Activated CD4-positive, alpha-beta T cell treated with anti-CD3 and anti-CD28 coated beads for 36 hours (primary cell): Measurements from ENCODE around the gene NOM1. TPM values are rescaled to one million over a fixed set of nuclear protein-coding genes. Genes with fewer than 3 reads are reported as not detected.
"Not testable (repeated sequence)": the region's sequence is repeated elsewhere in the genome, so short reads cannot be mapped to it uniquely, and the experiment has no call there.

Experiments used
- ATAC-seq: fragments of 200-7000 bp; cut with Tn5 transposase; one replicate; pipeline ENCODE4 v1.10.0; 2021; ENCODE audit warnings: mild to moderate bottlenecking, moderate library complexity
- CTCF ChIA-PET: fragments of 350-600 bp; sonication (Branson Sonifier 250); formaldehyde crosslinking; loops from one replicate; lab custom pipeline; 2021; ENCODE audit warnings: antibody characterized with exemption; lab: Charles Lee
- POLR2A ChIA-PET: fragments of 350-600 bp; sonication (Branson Sonifier 250); formaldehyde crosslinking; loops from one replicate; lab custom pipeline; 2021; ENCODE audit warnings: antibody characterized with exemption, inconsistent platforms; lab: Charles Lee
- DNase-seq: peaks from one replicate; pipeline ENCODE4 v3.0.0-alpha.2; 2020
- H3K27ac Mint-ChIP-seq: one replicate; pipeline ENCODE4 v1.8.0; 2021; ENCODE audit warnings: mixed read lengths
- H3K27me3 Mint-ChIP-seq: one replicate; pipeline ENCODE4 v1.8.0; 2021; ENCODE audit warnings: mixed read lengths
- H3K36me3 Mint-ChIP-seq: one replicate; pipeline ENCODE4 v1.8.0; 2021; ENCODE audit warnings: low read depth, mixed read lengths
- H3K4me1 Mint-ChIP-seq: one replicate; pipeline ENCODE4 v1.8.0; 2021; ENCODE audit warnings: mixed read lengths
- H3K4me3 Mint-ChIP-seq: one replicate; pipeline ENCODE4 v1.8.0; 2021; ENCODE audit warnings: mild to moderate bottlenecking, moderate library complexity, mixed read lengths
- H3K9me3 Mint-ChIP-seq: one replicate; pipeline ENCODE4 v1.8.0; 2021; ENCODE audit warnings: low read depth, mixed read lengths
- intact Hi-C, 2 experiments: fragments of 100-400 bp; cut with DNase I in 1 of 2; cut with micrococcal nuclease in 1 of 2; formaldehyde crosslinking; loops; one replicate each; pipeline versions ENCODE4 v1.14.2 to v1.15.1; 2022 to 2024; cut with DNase I, micrococcal nuclease
- total RNA-seq, 2 experiments: library from RNA; stranded (reverse); gene quantifications; one replicate each; pipeline ENCODE4 v1.2.3, GENCODE V29; 2021

The NOM1 gene
- total RNA-seq, 2 experiments from 2014 or later = 27.3 to 32.1 TPM

DNA sequence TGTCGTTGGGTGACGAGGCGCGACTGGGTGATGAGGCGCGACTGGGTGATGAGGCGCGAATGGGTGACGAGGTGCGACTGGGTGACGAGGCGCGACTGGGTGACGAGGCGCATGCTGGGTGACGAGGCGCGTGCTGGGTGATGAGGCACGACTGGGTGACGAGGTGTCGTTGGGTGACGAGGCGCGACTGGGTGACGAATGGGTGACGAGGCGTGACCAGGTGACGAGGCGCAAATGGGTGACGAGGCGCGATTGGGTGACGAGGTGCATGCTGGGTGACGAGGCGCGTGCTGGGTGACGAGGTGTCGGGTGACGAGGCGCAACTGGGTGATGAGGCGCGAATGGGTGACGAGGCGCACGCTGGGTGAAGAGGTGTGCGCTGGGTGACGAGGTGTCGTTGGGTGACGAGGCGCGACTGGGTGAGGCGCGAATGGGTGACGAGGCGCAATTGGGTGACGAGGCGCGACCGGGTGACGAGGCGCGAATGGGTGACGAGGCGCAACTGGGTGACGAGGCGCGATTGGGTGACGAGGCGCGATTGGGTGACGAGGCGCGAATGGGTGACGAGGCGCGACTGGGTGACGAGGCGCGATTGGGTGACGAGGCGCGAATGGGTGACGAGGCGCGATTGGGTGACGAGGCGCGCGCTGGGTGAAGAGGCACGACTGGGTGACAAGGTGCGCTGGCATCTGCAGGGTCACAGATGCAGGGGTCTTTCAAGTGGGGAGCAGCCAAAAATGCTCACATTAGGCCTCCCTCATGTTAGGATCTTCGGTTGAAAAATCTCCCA lies 7.9 kb upstream of the NOM1 start:
- ATAC-seq (no peak), DNase-seq (no peak)
- H3K4me3 Mint-ChIP-seq = no peak overlapping the region
- ChIA-PET CTCF (no interaction called here), POLR2A (no interaction called here)
- H3K9me3 Mint-ChIP-seq = peaks cover 7% of the 10 kb centered on the region
- peaks cover 25% of the 10 kb centered on the region for H3K27me3 Mint-ChIP-seq
- intact Hi-C loops = no loop called here
- H3K36me3 Mint-ChIP-seq = peaks cover 6% of the 10 kb centered on the region
- no peaks in the 10 kb centered on the region for H3K4me1 Mint-ChIP-seq
- no peak overlapping the region for H3K27ac Mint-ChIP-seq

DNA sequence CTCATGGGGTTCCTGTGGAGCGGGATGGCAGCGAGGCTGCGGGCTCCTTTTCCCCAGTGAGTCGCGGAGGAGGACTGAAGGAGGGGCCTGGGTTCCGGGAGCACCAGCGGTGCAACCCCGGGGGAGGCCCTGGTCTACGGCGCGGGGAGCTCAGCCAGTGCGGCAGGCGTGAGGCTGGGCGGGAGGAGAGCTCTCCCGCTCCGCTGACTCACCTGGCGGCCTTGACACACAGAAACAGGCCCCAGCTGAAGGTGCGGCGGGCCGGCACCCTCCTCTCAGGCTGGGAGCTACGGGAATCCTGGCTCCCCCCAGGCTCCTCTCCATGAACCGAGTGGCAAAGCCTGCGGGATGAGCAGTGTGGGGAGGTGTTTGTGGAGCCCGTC lies 6.8 kb upstream of the NOM1 start:
- ATAC-seq (peak; percentile 74), DNase-seq (peak; percentile 56)
- intact Hi-C loops = no loop called here
- peaks cover 25% of the 10 kb centered on the region for H3K27me3 Mint-ChIP-seq
- no peaks in the 10 kb centered on the region for H3K4me1 Mint-ChIP-seq
- peak overlapping the region; percentile 27 for H3K4me3 Mint-ChIP-seq
- peaks cover 7% of the 10 kb centered on the region for H3K9me3 Mint-ChIP-seq
- no peak overlapping the region for H3K27ac Mint-ChIP-seq
- H3K36me3 Mint-ChIP-seq = peaks cover 6% of the 10 kb centered on the region
- ChIA-PET POLR2A (no interaction called here), CTCF (interaction anchor here (0.7 to 0.8 kb wide), 2 partner anchors 16 to 38 kb away, joined by 3 read pairs; no protein-coding TSS in a partner anchor)

DNA sequence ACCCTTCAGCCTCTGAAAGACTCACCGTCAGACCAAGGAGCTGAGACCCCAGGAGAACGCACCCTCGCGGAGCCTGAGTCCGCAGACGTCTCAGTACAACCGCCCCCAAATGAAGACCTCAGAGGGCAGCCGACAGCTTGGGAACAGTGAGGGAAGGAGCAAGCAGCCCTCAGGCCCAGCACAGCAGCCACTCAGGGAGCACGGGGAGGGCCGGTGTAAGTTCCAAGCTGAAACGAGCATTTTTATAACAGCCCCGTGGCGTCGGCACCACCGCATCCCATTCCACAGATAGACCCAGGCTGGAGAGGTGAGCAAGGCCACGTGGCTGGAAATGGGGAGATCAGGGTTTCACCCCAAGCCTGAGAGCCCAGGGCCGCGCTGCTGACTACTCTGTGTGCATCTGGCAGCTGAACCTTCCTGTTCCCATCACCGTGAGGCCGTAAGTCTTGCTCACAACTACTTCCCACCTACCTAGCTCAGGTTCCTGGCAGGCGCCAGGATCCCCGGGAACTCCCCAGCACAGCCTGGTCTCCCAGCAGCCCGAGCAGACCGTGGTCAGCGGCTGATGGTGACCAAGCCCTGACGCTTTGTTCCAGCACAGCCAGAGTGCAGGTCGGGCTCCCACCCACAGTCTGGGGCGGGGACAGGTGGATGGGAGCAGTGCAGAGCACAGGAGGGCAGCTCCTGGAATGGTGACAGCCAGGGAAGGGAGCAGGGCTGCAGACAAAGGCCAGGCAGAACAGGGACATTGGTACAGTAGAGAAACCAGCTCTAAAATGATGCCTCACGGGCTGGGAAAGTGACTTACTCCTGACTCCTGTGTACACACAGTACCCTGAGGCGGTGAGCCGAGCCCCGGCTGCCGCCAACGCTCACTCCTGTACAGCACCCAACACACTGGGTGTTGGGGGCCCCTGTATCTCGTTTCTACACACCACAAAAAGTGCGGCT lies 6.1 kb upstream of the NOM1 start:
- peaks cover 7% of the 10 kb centered on the region for H3K9me3 Mint-ChIP-seq
- intact Hi-C loops = no loop called here
- H3K4me1 Mint-ChIP-seq = no peaks in the 10 kb centered on the region
- ATAC-seq = peak; percentile 71
- ChIA-PET POLR2A (no interaction called here), CTCF (interaction anchor here (0.7 to 1.1 kb wide), 3 partner anchors 16 to 207 kb away, joined by 3 read pairs; no protein-coding TSS in a partner anchor)
- no peak for DNase-seq
- H3K27ac Mint-ChIP-seq = no peak overlapping the region
- peak overlapping the region; percentile 27 for H3K4me3 Mint-ChIP-seq
- H3K36me3 Mint-ChIP-seq = peaks cover 6% of the 10 kb centered on the region
- H3K27me3 Mint-ChIP-seq = peaks cover 25% of the 10 kb centered on the region

DNA sequence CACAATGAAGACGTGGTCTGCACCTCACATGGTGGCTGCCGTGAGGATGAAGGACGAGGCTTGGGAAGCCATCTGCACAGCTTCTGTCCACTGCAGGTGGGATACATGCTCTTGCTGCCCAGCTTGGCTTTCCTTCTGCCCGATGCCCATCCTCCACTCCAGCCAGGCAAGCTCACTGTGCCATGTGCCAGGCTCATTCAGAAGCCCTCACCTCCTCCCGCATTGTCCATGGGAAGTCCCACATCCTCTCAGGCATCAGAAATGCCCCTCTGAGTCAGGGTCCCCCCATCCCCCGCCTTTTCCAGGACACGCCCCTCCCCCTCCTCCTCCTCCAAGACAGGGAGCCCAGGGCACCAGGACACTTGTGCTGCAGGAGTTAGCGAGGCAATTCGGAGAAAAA lies 4.6 kb upstream of the NOM1 start:
- no peak for DNase-seq
- Mint-ChIP-seq H3K4me1 (no peaks in the 10 kb centered on the region), H3K27ac (no peak overlapping the region), H3K27me3 (peaks cover 25% of the 10 kb centered on the region), H3K9me3 (peaks cover 7% of the 10 kb centered on the region), H3K4me3 (no peak overlapping the region), H3K36me3 (peaks cover 8% of the 10 kb centered on the region)
- ChIA-PET CTCF (interaction anchor here (1.1 kb wide), 1 partner anchor 206 kb away, joined by 3 read pairs; no protein-coding TSS in a partner anchor), POLR2A (no interaction called here)
- intact Hi-C loops = loop anchor here in 1 of 2 experiments (5.0 kb wide), 1 partner anchor 38 kb away; no protein-coding TSS in a partner anchor
- no peak for ATAC-seq

DNA sequence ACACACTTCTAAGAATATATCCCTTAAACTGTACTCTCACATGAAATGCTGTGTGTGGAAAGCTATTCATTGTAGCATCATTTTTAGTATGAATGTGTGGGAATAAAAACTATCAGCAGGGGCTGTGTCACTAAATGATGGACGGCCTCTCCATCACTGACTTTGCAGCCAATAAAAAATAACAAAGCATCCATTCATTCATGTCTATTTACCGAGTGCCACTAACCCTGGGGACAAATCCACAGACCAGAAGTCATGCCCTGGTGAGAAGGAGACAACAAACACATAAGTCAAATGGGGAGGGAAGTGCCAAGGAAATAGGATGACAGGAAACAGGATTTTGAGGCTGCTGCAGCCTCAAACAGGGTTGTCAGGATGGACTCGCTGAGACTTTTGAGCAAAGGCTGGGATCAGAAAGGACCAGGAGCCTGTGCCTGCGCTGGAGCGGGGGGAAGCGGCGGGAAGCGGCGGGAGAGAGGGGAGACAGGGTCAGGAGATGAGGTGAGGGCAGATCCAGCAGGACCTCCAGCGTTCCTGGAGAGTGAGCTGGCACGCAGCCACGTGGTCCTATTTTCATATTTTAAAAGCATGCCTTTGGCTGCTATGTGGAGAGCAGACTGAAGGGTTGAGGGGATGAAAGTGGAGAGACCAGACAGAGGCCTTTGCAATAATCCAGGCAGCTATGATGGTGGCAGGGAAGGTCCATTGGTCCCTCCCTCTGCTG lies 2.2 kb upstream of the NOM1 start:
- DNase-seq (no peak), ATAC-seq (no peak)
- Mint-ChIP-seq H3K27ac (no peak overlapping the region), H3K4me1 (peaks cover 12% of the 10 kb centered on the region), H3K4me3 (no peak overlapping the region), H3K27me3 (peaks cover 18% of the 10 kb centered on the region), H3K9me3 (no peaks in the 10 kb centered on the region), H3K36me3 (peaks cover 17% of the 10 kb centered on the region)
- ChIA-PET POLR2A (no interaction called here), CTCF (interaction anchor here (0.7 to 0.9 kb wide), 3 partner anchors 18 to 216 kb away, joined by 4 read pairs; partner anchors contain the start of gene LMBR1)
- intact Hi-C loops = loop anchor here in 1 of 2 experiments (5.0 kb wide), 1 partner anchor 40 kb away; no protein-coding TSS in a partner anchor

DNA sequence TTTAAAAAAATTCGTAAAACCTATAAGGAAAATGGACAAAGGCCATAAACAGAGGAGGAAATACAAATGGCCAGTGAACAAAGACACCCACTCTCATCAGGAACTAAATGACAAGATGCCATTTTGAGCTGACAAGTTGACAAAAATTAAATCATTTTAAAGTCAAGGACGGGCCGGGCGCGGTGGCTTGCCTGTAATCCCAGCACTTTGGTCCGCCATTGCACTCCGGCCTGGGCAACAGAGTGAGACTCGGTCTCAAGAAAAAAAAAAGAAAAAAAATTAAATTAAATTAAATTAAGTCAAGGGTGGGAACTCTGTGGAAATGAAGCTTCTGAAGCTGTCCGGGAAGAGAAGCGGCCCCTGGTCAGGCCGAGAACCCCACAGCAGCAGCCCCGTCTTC lies 1.2 kb upstream of the NOM1 start:
- H3K36me3 Mint-ChIP-seq = peaks cover 27% of the 10 kb centered on the region
- H3K9me3 Mint-ChIP-seq = no peaks in the 10 kb centered on the region
- H3K27me3 Mint-ChIP-seq = peaks cover 15% of the 10 kb centered on the region
- H3K4me1 Mint-ChIP-seq = peaks cover 21% of the 10 kb centered on the region
- ATAC-seq (no peak), DNase-seq (no peak)
- H3K4me3 Mint-ChIP-seq = peak overlapping the region; percentile 94
- CTCF ChIA-PET = interaction anchor here (2.0 to 3.6 kb wide), 2 partner anchors 55 to 390 kb away, joined by 5 to 14 read pairs; partner anchors contain the start of gene LMBR1
- POLR2A ChIA-PET = interaction anchor here (0.6 kb wide), 1 partner anchor 64 kb away, joined by 3 read pairs; no protein-coding TSS in a partner anchor
- intact Hi-C loops = loop anchor here (2.0 to 5.0 kb wide), 3 partner anchors 41 to 302 kb away; partner anchors contain the start of gene LMBR1 (in 1 of the 2)
- H3K27ac Mint-ChIP-seq = no peak overlapping the region

DNA sequence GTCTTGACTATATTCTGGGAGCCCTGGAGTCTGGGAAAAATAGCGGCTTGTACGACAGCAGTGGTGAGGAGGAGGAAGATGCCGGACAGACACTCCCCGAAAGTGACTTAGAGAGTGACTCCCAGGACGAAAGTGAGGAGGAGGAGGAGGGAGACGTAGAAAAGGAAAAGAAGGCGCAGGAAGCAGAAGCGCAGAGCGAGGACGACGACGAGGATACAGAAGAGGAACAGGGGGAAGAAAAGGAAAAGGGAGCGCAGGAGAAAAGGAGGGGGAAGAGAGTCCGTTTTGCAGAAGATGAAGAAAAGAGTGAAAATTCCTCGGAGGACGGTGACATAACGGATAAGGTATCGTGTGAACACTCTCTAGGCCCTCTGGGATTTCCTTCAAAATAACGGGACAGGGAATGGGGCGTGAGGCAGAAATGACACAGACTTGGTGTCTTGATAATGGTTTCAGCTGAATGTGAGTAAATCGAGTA lies 908 bp downstream of the NOM1 start:
- DNase-seq = no peak
- peak overlapping the region; percentile 84 for H3K27ac Mint-ChIP-seq
- intact Hi-C loops = loop anchor here (2.0 to 10.0 kb wide), 3 partner anchors 60 to 434 kb away; partner anchors contain the start of gene MNX1 (in 1 of the 2)
- no peaks in the 10 kb centered on the region for H3K9me3 Mint-ChIP-seq
- POLR2A ChIA-PET = interaction anchor here (0.5 to 1.3 kb wide), 3 partner anchors 57 to 388 kb away, joined by 4 to 5 read pairs (median 5); partner anchors contain the start of gene LMBR1
- H3K36me3 Mint-ChIP-seq = peaks cover 45% of the 10 kb centered on the region
- peaks cover 26% of the 10 kb centered on the region for H3K4me1 Mint-ChIP-seq
- peaks cover 1% of the 10 kb centered on the region for H3K27me3 Mint-ChIP-seq
- H3K4me3 Mint-ChIP-seq = peak overlapping the region; percentile 94
- CTCF ChIA-PET = interaction anchor here (0.7 to 3.6 kb wide), 5 partner anchors 19 to 388 kb away, joined by 3 to 14 read pairs (median 5); partner anchors contain the start of gene LMBR1
- ATAC-seq = no peak

DNA sequence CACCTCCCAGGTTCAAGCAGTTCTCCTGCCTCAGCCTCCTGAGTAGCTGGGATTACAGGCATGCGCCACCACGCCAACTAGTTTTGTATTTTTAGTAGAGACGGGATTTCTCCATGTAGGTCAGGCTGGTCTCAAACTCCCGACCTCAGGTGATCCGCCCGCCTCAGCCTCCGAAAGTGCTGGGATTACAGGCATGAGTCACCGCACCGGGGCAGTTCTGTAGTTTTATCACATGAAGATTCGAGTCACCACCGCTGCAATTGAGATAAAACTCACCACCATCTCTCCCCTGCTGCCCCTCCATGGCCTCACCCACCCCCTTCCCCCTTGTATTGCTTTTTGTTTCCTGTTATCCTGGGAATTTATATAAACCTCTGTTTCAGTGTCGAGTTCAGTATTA lies 3.7 kb downstream of the NOM1 start:
- H3K9me3 Mint-ChIP-seq, POLR2A ChIA-PET, H3K27me3 Mint-ChIP-seq, H3K4me3 Mint-ChIP-seq, H3K27ac Mint-ChIP-seq, DNase-seq, ATAC-seq: not testable (repeated sequence)
- intact Hi-C loops = loop anchor here (5.0 to 10.0 kb wide), 2 partner anchors 189 to 432 kb away; no protein-coding TSS in a partner anchor
- Mint-ChIP-seq H3K4me1 (peaks cover 31% of the 10 kb centered on the region), H3K36me3 (peaks cover 63% of the 10 kb centered on the region)
- CTCF ChIA-PET = interaction anchor here (0.6 kb wide), 1 partner anchor 1503 kb away, joined by 3 read pairs; no protein-coding TSS in a partner anchor

DNA sequence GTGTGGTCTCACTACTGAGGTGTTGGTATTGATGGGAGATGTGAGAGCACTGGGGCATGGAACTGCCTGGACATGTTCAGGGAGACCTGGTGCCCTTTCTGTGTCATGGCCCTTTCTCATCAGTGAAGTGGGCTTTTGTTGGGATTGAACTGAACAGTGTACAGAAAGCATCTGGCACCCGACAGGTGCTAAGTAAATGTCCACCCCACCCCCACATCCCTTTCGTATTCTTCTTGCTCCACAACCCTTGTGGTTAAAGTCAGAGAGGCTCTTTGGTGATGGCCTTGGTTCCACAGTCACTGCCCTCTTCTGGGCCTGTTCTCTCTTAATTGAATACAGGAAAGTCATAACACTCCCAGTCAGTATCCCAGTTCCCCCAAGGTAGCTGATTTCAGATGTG lies 5.4 kb downstream of the NOM1 start:
- ATAC-seq = no peak
- POLR2A ChIA-PET = no interaction called here
- intact Hi-C loops = loop anchor here (5.0 to 10.0 kb wide), 2 partner anchors 187 to 430 kb away; no protein-coding TSS in a partner anchor

DNA sequence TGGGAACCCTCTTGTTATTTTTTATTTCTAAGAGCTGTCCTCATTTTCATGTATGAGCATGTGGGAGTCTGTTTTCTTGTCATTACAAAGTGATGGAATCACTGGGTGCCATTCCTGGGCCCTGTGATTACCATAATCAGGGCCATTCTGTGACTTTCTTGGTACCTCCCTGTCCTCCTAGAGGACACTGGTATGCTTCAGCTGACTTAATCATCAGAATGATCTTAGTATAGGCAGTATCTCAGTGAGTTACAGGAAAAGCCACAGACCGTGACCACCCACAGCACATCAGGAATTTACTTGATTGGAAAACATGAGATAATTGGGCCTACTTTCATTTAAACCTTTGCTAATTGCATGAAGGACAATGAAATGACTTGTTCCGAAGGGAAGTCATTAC lies 7.2 kb downstream of the NOM1 start:
- peak overlapping the region; percentile 8 for H3K27ac Mint-ChIP-seq
- peaks cover 76% of the 10 kb centered on the region for H3K36me3 Mint-ChIP-seq
- H3K27me3 Mint-ChIP-seq = no peaks in the 10 kb centered on the region
- ChIA-PET POLR2A (interaction anchor here (0.7 to 1.0 kb wide), 2 partner anchors 9 to 382 kb away, joined by 3 to 4 read pairs; no protein-coding TSS in a partner anchor), CTCF (interaction anchor here (0.7 to 1.7 kb wide), 3 partner anchors 12 to 290 kb away, joined by 3 to 8 read pairs (median 3); no protein-coding TSS in a partner anchor)
- intact Hi-C loops = loop anchor here in 1 of 2 experiments (10.0 kb wide), 1 partner anchor 428 kb away; no protein-coding TSS in a partner anchor
- DNase-seq = no peak
- no peak overlapping the region for H3K4me3 Mint-ChIP-seq
- peaks cover 23% of the 10 kb centered on the region for H3K4me1 Mint-ChIP-seq
- H3K9me3 Mint-ChIP-seq = no peaks in the 10 kb centered on the region
- ATAC-seq = peak; percentile 44

More for the DNA sequence above, 5.4 kb downstream of the NOM1 start:
- Mint-ChIP-seq H3K4me1 (peaks cover 31% of the 10 kb centered on the region), H3K27ac (no peak overlapping the region), H3K27me3 (no peaks in the 10 kb centered on the region), H3K4me3 (no peak overlapping the region), H3K9me3 (no peaks in the 10 kb centered on the region), H3K36me3 (peaks cover 71% of the 10 kb centered on the region)
- DNase-seq = no peak
- CTCF ChIA-PET = interaction anchor here (1.3 kb wide), 1 partner anchor 14 kb away, joined by 4 read pairs; no protein-coding TSS in a partner anchor
